NCI-H748 (cell line): Measurements from ENCODE around the gene CDON.

Experiments
- DNase-seq: peaks from one replicate; lab custom pipeline; 2025; ENCODE audit not compliant: unreplicated experiment; lab: John Stamatoyannopoulos, UW

CDON gene

GRCh38 chr11:125945797-125946520, 116.7 kb downstream of the CDON start, which contains the start of gene VSIG10L2:
Gene VSIG10L2, plus strand, starts transcription at chr11:125946044. Its CDS starts 12 bp downstream, at chr11:125946056.
- DNase-seq = no peak

DNA sequence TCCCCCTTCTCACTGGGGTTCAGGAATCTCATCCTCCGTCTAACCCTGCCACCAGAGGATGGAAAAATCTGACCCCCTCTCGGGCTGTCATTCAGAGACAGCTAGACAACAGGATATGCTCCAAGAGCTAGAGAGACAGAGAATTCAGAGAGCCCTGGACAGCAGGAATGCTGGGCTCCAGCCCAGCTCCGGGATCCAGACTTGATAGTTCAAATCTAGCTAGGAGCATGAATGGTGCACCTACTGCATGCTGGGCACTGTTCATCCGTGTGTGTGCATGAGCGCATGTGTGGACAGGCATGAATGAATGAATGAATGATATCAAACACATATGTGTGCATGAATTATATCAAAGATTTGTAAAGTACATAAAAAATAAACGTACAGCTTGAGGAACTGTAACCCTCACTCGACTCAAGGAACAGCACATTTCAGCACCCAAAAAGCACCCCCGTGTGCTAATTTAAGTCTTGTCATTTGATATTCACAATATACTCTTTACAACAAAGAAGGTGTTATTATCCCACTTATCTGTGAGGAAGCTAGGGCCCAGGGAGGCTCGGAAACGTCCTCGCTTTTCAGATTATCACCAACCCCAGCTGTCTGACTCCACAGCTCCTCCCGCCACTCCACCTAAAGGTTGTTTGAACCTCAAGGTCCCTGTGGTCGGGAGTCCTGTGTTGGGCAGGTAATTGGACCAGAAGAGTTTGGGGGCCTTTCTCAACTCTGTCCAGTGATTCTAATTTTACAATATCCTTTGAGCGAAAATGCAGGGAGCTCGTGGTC, 117.5 kb downstream of the CDON start:
- no peak for DNase-seq

- DNase-seq = no peak
Observed at GRCh38 chr11:125944350-125945010, 118.2 kb downstream of the CDON start.

DNA sequence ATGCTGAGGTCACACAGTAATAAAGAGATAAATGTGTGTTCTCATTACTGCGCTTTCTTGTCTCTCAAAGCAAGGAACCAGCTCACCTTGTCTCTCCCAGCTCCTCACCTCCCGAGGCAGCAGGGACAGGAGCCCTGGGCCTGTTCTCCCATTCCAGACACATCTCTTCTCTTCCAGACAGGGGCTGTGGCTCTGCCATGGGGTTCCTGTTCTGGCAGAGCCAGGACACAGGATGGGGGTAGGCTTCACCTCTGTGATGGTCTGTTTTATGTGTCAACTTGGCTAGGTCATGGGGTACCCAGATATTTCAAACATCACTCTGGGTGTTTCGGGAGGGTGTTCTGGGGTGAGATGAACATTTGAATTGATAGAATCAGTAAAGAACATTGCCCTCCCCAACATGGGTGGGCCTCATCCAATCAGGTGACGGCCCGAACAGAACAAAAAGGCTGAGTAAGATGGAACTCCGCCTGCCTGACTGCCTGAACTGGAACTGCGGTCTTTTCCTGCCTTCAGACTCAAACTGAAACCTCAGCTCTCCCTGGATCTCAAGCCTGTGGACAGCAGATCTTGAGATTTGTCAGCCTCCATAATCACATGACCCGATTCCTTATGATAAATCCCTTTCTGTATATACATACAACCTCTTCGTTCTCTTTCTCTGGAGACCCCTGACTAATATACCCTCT, 118.9 kb downstream of the CDON start:
- DNase-seq = no peak

GRCh38 chr11:125942771-125943428, 119.8 kb downstream of the CDON start:
- no peak for DNase-seq

GRCh38 chr11:125941619-125942611, 120.8 kb downstream of the CDON start:
- peak; percentile 63 for DNase-seq

- no peak for DNase-seq
Observed at GRCh38 chr11:125941267-125941618, 121.4 kb downstream of the CDON start.

- DNase-seq = no peak
Observed at GRCh38 chr11:125940145-125940544, 122.5 kb downstream of the CDON start.

DNA sequence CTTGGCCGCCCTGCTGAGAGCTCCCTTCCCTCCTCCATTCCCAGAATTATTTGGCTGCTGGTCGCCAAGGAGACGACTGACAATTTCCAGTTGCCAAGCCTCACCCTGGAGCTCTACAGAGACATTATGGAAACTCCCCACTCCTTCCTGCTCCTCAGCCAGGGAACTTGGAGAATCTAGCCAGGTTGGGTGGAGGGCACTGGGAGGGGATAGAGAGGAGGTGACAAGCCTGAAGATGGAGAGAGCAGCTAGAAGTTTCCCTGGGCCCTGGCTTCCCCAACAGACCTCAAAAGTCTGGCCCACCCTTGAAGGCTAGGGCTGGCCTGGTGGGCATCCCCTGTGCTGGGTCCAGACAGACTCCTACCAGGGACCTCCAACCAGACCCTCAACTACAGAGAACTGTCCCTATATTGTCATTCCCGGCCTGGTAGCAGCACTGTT, 123.6 kb downstream of the CDON start:
- DNase-seq = peak; percentile 14

GRCh38 chr11:125938418-125938817, 124.2 kb downstream of the CDON start:
- DNase-seq = no peak

DNA sequence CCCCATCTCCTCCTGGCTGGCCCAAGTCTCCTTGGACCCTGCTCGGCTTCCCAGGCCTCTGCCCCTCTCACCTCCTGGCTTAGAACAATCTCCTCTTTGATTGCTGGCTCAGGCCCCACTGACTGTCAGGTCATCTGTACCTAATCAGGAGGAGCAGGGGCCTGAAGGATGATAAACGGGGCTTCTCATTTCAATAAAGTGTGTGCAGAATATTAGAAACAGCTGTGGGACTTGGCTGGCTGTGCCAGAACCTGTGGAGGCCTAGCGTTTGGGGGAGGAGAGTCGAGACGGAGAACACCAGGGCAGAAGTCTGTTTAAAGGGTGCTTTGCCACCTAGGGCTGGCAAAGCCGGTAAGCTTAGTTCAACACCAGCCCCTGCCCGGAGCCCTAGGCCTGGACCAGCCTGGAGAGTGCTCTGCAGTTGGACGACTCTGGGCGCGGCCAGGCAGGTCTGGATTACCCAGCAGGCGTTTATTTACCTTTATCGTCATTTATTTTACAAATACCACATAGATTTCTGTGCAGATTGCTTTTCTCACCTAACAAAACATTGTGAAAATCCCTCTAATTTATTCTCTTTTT, 127.0 kb downstream of the CDON start:
- no peak for DNase-seq

GRCh38 chr11:125935056-125935455, 127.6 kb downstream of the CDON start:
- DNase-seq = no peak

- no peak for DNase-seq
Observed at GRCh38 chr11:125934473-125934872, 128.2 kb downstream of the CDON start.

GRCh38 chr11:125933030-125933813, 129.4 kb downstream of the CDON start:
- DNase-seq = no peak

DNA sequence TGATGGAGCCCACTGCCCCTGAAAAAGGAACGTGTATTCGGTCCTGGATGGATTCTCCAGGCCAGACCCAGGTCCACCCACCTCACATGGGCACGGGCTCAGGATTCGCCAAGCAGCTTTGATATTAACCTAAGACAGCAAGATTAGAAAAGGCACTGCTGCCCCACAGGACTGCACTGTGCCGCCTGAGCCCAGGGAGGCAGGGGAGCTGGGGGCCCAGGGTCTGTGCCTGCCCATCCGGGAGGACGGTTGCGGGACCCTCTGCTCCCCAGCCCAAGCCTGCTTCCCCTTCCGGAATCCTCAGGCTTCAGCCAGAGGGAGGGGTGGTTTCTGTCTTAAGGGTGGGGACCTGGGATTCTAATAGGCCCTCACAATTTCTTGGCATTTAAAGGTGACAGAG, 130.4 kb downstream of the CDON start:
- DNase-seq = no peak

DNA sequence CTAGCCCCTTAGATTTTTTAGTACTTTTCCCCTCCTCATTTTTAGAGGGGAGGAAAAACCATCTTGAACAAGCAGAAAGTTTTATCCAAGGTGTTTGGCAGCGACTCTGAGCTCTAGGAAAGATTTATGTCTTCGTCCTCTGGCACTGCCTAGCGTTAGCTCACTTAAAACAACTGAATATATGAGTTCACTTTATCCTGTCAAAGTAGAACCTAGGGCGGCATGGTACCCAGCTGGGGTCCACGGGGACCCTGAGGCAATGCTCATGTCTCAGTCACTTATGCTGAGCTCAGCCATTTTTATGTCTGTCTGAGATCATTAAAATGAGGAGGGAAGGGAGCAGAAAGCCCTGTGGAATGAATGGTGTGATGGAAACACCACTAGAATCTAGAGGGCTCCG, 131.0 kb downstream of the CDON start:
- DNase-seq = no peak

DNA sequence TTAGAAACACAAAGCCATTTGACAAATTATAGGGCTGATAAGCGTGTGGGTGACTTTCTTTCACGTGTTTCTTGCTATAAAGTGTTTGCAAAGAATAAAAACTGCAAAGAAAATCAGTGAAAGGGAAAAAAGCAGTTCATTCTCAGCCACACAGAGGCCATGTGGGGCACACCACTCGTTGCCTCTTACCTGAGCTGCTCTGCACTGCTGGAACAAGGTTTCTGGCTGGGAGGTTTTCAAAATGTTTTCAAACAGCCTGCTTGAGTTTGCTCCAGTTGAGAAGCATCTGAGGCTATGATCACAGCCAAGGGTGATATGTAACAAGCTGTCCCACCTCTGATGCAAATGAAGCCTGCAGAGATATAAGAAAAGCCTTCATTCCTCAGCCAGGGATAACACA, 131.6 kb downstream of the CDON start:
- no peak for DNase-seq

GRCh38 chr11:125930076-125930450, 132.6 kb downstream of the CDON start:
- no peak for DNase-seq
